GM18502 (cell line): Measurements from ENCODE around the gene CDH4.

Experiments used
- ATAC-seq: cut with Tn5 transposase; IDR thresholded peaks from one replicate; pipeline ENCODE4 v1.9.1; 2021; ENCODE audit warnings: mild to moderate bottlenecking; ENCODE audit not compliant: unreplicated experiment, poor library complexity

The CDH4 gene

GRCh38 chr20:61251529-61252393 is at the start of gene CDH4:
CDH4 (plus strand) TSS chr20:61252261.
- no peak for ATAC-seq

GRCh38 chr20:61203320-61203719 is 48.7 kb upstream of the CDH4 start:
- ATAC-seq, result no peak

- no peak for ATAC-seq
Measured at GRCh38 chr20:61204206-61204605, 47.9 kb upstream of the CDH4 start.

- ATAC-seq, result no peak
Measured at GRCh38 chr20:61205769-61206168, 46.3 kb upstream of the CDH4 start.

- no peak for ATAC-seq
Measured at GRCh38 chr20:61210862-61211261, 41.2 kb upstream of the CDH4 start.

GRCh38 chr20:61217848-61218247 is 34.2 kb upstream of the CDH4 start:
- no peak for ATAC-seq

GRCh38 chr20:61219021-61219431 is 33.0 kb upstream of the CDH4 start:
- no peak for ATAC-seq

GRCh38 chr20:61220131-61220530 is 31.9 kb upstream of the CDH4 start:
- no peak for ATAC-seq

- ATAC-seq, result no peak
Measured at GRCh38 chr20:61220626-61221325, 31.3 kb upstream of the CDH4 start.

GRCh38 chr20:61222699-61223098 is 29.4 kb upstream of the CDH4 start:
- no peak for ATAC-seq

GRCh38 chr20:61223121-61223520 is 28.9 kb upstream of the CDH4 start:
- ATAC-seq, result no peak

- ATAC-seq, result no peak
Measured at GRCh38 chr20:61230166-61230565, 21.9 kb upstream of the CDH4 start.

GRCh38 chr20:61233590-61233989 is 18.5 kb upstream of the CDH4 start:
- ATAC-seq, result no peak

GRCh38 chr20:61234224-61234890 is 17.7 kb upstream of the CDH4 start:
- no peak for ATAC-seq

GRCh38 chr20:61236713-61237112 is 15.3 kb upstream of the CDH4 start:
- no peak for ATAC-seq

- ATAC-seq, result no peak
Measured at GRCh38 chr20:61238813-61239212, 13.2 kb upstream of the CDH4 start.

GRCh38 chr20:61240814-61241213 is 11.2 kb upstream of the CDH4 start:
- ATAC-seq, result no peak

GRCh38 chr20:61244213-61244612 is 7.8 kb upstream of the CDH4 start:
- ATAC-seq, result no peak

GRCh38 chr20:61246269-61246668 is 5.8 kb upstream of the CDH4 start:
- ATAC-seq, result no peak

GRCh38 chr20:61249626-61250025 is 2.4 kb upstream of the CDH4 start:
- ATAC-seq, result no peak

- ATAC-seq, result no peak
Measured at GRCh38 chr20:61252601-61253263, 671 bp downstream of the CDH4 start.
